ENCODE data around the gene LRRTM4. TPM values are rescaled to one million over a fixed set of nuclear protein-coding genes. Genes with fewer than 3 reads are reported as not detected.

LRRTM4 gene
- total RNA-seq, 1 experiment from 2014 or later: 0.13 TPM

GRCh38 chr2:76839826-76840225 lies 682.4 kb downstream of the LRRTM4 start:
- BruUV-seq (replicated peaks): no TSS peak
- Histone ChIP-seq H3K36me3 (ENCODE audit: insufficient read depth, low read length, poor library complexity, severe bottlenecking) (no peaks in the 10 kb centered on the region), H3K4me3 (ENCODE audit: low read depth, low read length, poor library complexity, severe bottlenecking) (no peak overlapping the region), H3K4me1 (ENCODE audit: insufficient read depth, low read length, poor library complexity, severe bottlenecking) (no peaks in the 10 kb centered on the region), H3K9me3 (ENCODE audit: low read depth, low read length, poor library complexity, severe bottlenecking) (no peaks in the 10 kb centered on the region), H3K27ac (ENCODE audit: low read depth, low read length, poor library complexity, severe bottlenecking) (no peak overlapping the region), H3K27me3 (replicated peaks; ENCODE audit: insufficient read depth, low read depth, low read length, poor library complexity) (no peaks in the 10 kb centered on the region)
- TF ChIP-seq CTCF (conservative IDR thresholded peaks at IDR 0.05; ENCODE audit: low read depth, low read length) (no peak), EZH2 (IDR thresholded peaks at IDR 0.05; ENCODE audit: borderline replicate concordance, low read depth, low read length, poor library complexity, severe bottlenecking) (no peak)
- intact Hi-C loops (cut with micrococcal nuclease; ENCODE audit: unreplicated experiment): no loop called here
- DNase-seq (ENCODE audit: low spot score): peak; percentile 38
- CTCF ChIA-PET: no interaction called here
- POLR2A ChIA-PET (ENCODE audit: low non-redundant PET): no interaction called here

- DNase-seq (ENCODE audit: low spot score): no peak
- BruUV-seq (replicated peaks): no TSS peak
Measured at GRCh38 chr2:76829374-76830234, 692.6 kb downstream of the LRRTM4 start.

GRCh38 chr2:76826691-76827090 lies 695.5 kb downstream of the LRRTM4 start:
- H3K9me3 ChIP-seq (ENCODE audit: low read depth, low read length, poor library complexity, severe bottlenecking): no peaks in the 10 kb centered on the region
- BruUV-seq (replicated peaks): no TSS peak
- H3K27me3 ChIP-seq (replicated peaks; ENCODE audit: insufficient read depth, low read depth, low read length, poor library complexity): no peaks in the 10 kb centered on the region
- no peak overlapping the region for H3K27ac ChIP-seq (ENCODE audit: low read depth, low read length, poor library complexity, severe bottlenecking)
- no peaks in the 10 kb centered on the region for H3K36me3 ChIP-seq (ENCODE audit: insufficient read depth, low read length, poor library complexity, severe bottlenecking)
- ChIA-PET CTCF (no interaction called here), POLR2A (ENCODE audit: low non-redundant PET) (no interaction called here)
- intact Hi-C loops (cut with micrococcal nuclease; ENCODE audit: unreplicated experiment): no loop called here
- no peak overlapping the region for H3K4me3 ChIP-seq (ENCODE audit: low read depth, low read length, poor library complexity, severe bottlenecking)
- DNase-seq (ENCODE audit: low spot score): no peak
- no peaks in the 10 kb centered on the region for H3K4me1 ChIP-seq (ENCODE audit: insufficient read depth, low read length, poor library complexity, severe bottlenecking)
- TF ChIP-seq EZH2 (IDR thresholded peaks at IDR 0.05; ENCODE audit: borderline replicate concordance, low read depth, low read length, poor library complexity, severe bottlenecking): no peak
- no peak for TF ChIP-seq CTCF (conservative IDR thresholded peaks at IDR 0.05; ENCODE audit: low read depth, low read length)

More at GRCh38 chr2:76829374-76830234, 692.6 kb downstream of the LRRTM4 start:
- no peak overlapping the region for H3K4me3 ChIP-seq (ENCODE audit: low read depth, low read length, poor library complexity, severe bottlenecking)
- intact Hi-C loops (cut with micrococcal nuclease; ENCODE audit: unreplicated experiment): no loop called here
- TF ChIP-seq EZH2 (IDR thresholded peaks at IDR 0.05; ENCODE audit: borderline replicate concordance, low read depth, low read length, poor library complexity, severe bottlenecking) (no peak), CTCF (conservative IDR thresholded peaks at IDR 0.05; ENCODE audit: low read depth, low read length) (no peak)
- ChIA-PET CTCF (no interaction called here), POLR2A (ENCODE audit: low non-redundant PET) (no interaction called here)
- H3K9me3 ChIP-seq (ENCODE audit: low read depth, low read length, poor library complexity, severe bottlenecking): no peaks in the 10 kb centered on the region
- H3K36me3 ChIP-seq (ENCODE audit: insufficient read depth, low read length, poor library complexity, severe bottlenecking): no peaks in the 10 kb centered on the region
- no peaks in the 10 kb centered on the region for H3K4me1 ChIP-seq (ENCODE audit: insufficient read depth, low read length, poor library complexity, severe bottlenecking)
- no peak overlapping the region for H3K27ac ChIP-seq (ENCODE audit: low read depth, low read length, poor library complexity, severe bottlenecking)
- H3K27me3 ChIP-seq (replicated peaks; ENCODE audit: insufficient read depth, low read depth, low read length, poor library complexity): no peaks in the 10 kb centered on the region

Measured in A673 (cell line).